HepG2 (cell line): Measurements from ENCODE around the gene TMEM158. TPM values are rescaled to one million over a fixed set of nuclear protein-coding genes. Genes with fewer than 3 reads are reported as not detected.

Experiments
- ATAC-seq: fragments of 200-7000 bp; cut with Tn5 transposase; 3 replicates; pipeline ENCODE4 v1.9.1; 2020; ENCODE audit warnings: mild to moderate bottlenecking, moderate library complexity
- BruUV-seq: library from RNA; stranded (reverse); fragments of 400-500 nt; replicated peaks from 2 replicates; lab custom pipeline; 2021; lab: Mats Ljungman, UMichigan
- CTCF ChIA-PET: fragments of 300-600 bp; formaldehyde crosslinking; extraction: SDS; loops from one replicate; lab custom pipeline; 2021; ENCODE audit warnings: low total read pairs, inconsistent platforms, low intra/inter-chr PET ratio; lab: Yijun Ruan, JAX
- POLR2A ChIA-PET: fragments of 350-600 bp; sonication (Branson Sonifier 250); formaldehyde crosslinking; loops from one replicate; lab custom pipeline; 2020; ENCODE audit warnings: antibody characterized with exemption, inconsistent platforms; lab: Yijun Ruan, JAX
- DNase-seq: peaks from one replicate; pipeline ENCODE4 v3.0.0-alpha.2; 2015; ENCODE audit warnings: low spot score
- FAIRE-seq: peaks from 3 replicates; lab custom pipeline; 2011; peaks lifted over from hg19 to GRCh38; lab: Jason Lieb, UNC
- H2AFZ ChIP-seq: one replicate; pipeline ENCODE4 v1.6.1; 2011; ENCODE audit warnings: low read length, inconsistent platforms
- H3K27ac ChIP-seq: fragments of 300-600 bp; 3 replicates; pipeline ENCODE4 v1.8.0; 2011; ENCODE audit warnings: mixed run types, mild to moderate bottlenecking, mixed read lengths, low read length, inconsistent platforms; ENCODE audit not compliant: insufficient read depth; ENCODE audit errors: extremely low read length
- H3K27me3 ChIP-seq, 2 experiments: fragments of 200-600 bp in 1 of 2; 2 replicates in 1 of 2; 3 replicates in 1 of 2; pipeline versions ENCODE4 v1.6.0 to v1.8.0; 2011; ENCODE audit warnings: low read length in 2 of 2, mild to moderate bottlenecking in 2 of 2, moderate library complexity in 2 of 2, inconsistent platforms in 1 of 2; ENCODE audit not compliant: insufficient read depth in 2 of 2, control insufficient read depth in 1 of 2
- H3K36me3 ChIP-seq, 2 experiments: fragments of 200-600 bp in 1 of 2; replicated peaks in 1 of 2; 2 replicates in 1 of 2; 3 replicates in 1 of 2; pipeline versions ENCODE4 v1.5.1 to v1.8.0; 2011; ENCODE audit warnings: low read length in 2 of 2, inconsistent platforms in 1 of 2; ENCODE audit not compliant: insufficient read depth in 2 of 2, control insufficient read depth in 1 of 2
- H3K4me1 ChIP-seq: 2 replicates; pipeline ENCODE4 v1.5.1; 2012; ENCODE audit warnings: low read length, inconsistent platforms; ENCODE audit not compliant: insufficient read depth
- H3K4me2 ChIP-seq: 2 replicates; pipeline ENCODE4 v1.6.0; 2011; ENCODE audit warnings: low read depth, low read length, inconsistent platforms
- H3K4me3 ChIP-seq, 3 experiments: fragments of 200-600 bp in 1 of 3; sonication (generic), shearing (Covaris generic) in 1 of 3; replicated peaks in 1 of 3; 2 replicates each; pipeline ENCODE4 v1.5.1; 2011 to 2016; ENCODE audit warnings: low read length in 3 of 3, inconsistent platforms in 2 of 3, low read depth in 2 of 3, mild to moderate bottlenecking in 2 of 3, control low read depth in 1 of 3, mixed read lengths in 1 of 3; ENCODE audit not compliant: insufficient read depth in 1 of 3
- H3K79me2 ChIP-seq: one replicate; pipeline ENCODE4 v1.6.1; 2011; ENCODE audit warnings: low read length, inconsistent platforms; ENCODE audit not compliant: insufficient read depth
- H3K9ac ChIP-seq: 2 replicates; pipeline ENCODE4 v1.6.0; 2011; ENCODE audit warnings: mild to moderate bottlenecking, low read depth, low read length, inconsistent platforms; ENCODE audit not compliant: insufficient read depth
- H3K9me3 ChIP-seq: 2 replicates; pipeline ENCODE4 v1.5.1; 2012; ENCODE audit warnings: mild to moderate bottlenecking, low read length
- H4K20me1 ChIP-seq: 2 replicates; pipeline ENCODE4 v1.6.0; 2011; ENCODE audit warnings: inconsistent platforms, mild to moderate bottlenecking, low read length, moderate library complexity; ENCODE audit not compliant: insufficient read depth
- EP300 ChIP-seq, 3 experiments: sonication (generic) in 1 of 3; formaldehyde crosslinking in 1 of 3; IDR thresholded peaks; 2 replicates each; pipeline versions ENCODE4 v1.5.1 to v1.6.1; 2011 to 2020; ENCODE audit warnings: low read depth in 2 of 3, low read length in 2 of 3, borderline replicate concordance in 1 of 3, improper control_type of control experiment in 1 of 3, mild to moderate bottlenecking in 1 of 3, missing genetic modification reagents in 1 of 3, moderate library complexity in 1 of 3
- FOSL1 ChIP-seq: sonication (generic); formaldehyde crosslinking; IDR thresholded peaks from 2 replicates; pipeline ENCODE4 v1.9.0; 2021; ENCODE audit warnings: missing genetic modification reagents, borderline replicate concordance
- GATAD2A ChIP-seq: IDR thresholded peaks from 2 replicates; pipeline ENCODE4 v1.6.1; 2016
- GPN1 ChIP-seq: sonication (generic); formaldehyde crosslinking; IDR thresholded peaks from 2 replicates; pipeline ENCODE4 v1.5.1; 2020; ENCODE audit warnings: missing genetic modification reagents, borderline replicate concordance
- KLF12 ChIP-seq: sonication (generic); formaldehyde crosslinking; IDR thresholded peaks from 2 replicates; pipeline ENCODE4 v1.4.0; 2020; ENCODE audit warnings: missing genetic modification reagents, borderline replicate concordance
- MEIS2 ChIP-seq: sonication (generic); formaldehyde crosslinking; IDR thresholded peaks from 2 replicates; pipeline ENCODE4 v1.9.0; 2021; ENCODE audit warnings: mild to moderate bottlenecking, missing genetic modification reagents
- NR2F1 ChIP-seq, 2 experiments: fragments of 450-650 bp in 1 of 2; formaldehyde crosslinking in 1 of 2; IDR thresholded peaks; 2 replicates each; pipeline versions ENCODE4 v1.5.0 to v1.6.1; 2016 to 2020; ENCODE audit warnings: mild to moderate bottlenecking in 1 of 2, missing compliant biosample characterization in 1 of 2, missing genetic modification reagents in 1 of 2, moderate library complexity in 1 of 2
- RFXAP ChIP-seq: sonication (generic); formaldehyde crosslinking; IDR thresholded peaks from 2 replicates; pipeline ENCODE4 v1.4.0; 2020; ENCODE audit warnings: missing genetic modification reagents, borderline replicate concordance
- TBP ChIP-seq: sonication (generic); formaldehyde crosslinking; IDR thresholded peaks from 2 replicates; pipeline ENCODE4 v1.5.0; 2020; ENCODE audit warnings: missing genetic modification reagents
- ZBTB1 ChIP-seq: sonication (generic); formaldehyde crosslinking; IDR thresholded peaks from 2 replicates; pipeline ENCODE4 v1.4.0; 2020; ENCODE audit warnings: missing genetic modification reagents, borderline replicate concordance
- ZNF20 ChIP-seq: sonication (generic); formaldehyde crosslinking; IDR thresholded peaks from 2 replicates; pipeline ENCODE4 v1.4.0; 2020; ENCODE audit warnings: mild to moderate bottlenecking, moderate library complexity, missing genetic modification reagents
- ZNF432 ChIP-seq: sonication (generic); formaldehyde crosslinking; IDR thresholded peaks from 2 replicates; pipeline ENCODE4 v1.5.0; 2020; ENCODE audit warnings: missing genetic modification reagents, mild to moderate bottlenecking, borderline replicate concordance
- ZZZ3 ChIP-seq: sonication (generic); formaldehyde crosslinking; IDR thresholded peaks from 2 replicates; pipeline ENCODE4 v1.4.0; 2020; ENCODE audit warnings: missing genetic modification reagents, mild to moderate bottlenecking, borderline replicate concordance
- WGBS: methylation state at CpG from one replicate; pipeline ENCODE4 v1.1.6; 2017; ENCODE audit warnings: low lambda C conversion rate; 5-methylcytosine and 5-hydroxymethylcytosine counted together
- in situ Hi-C: cut with HindIII; loops from 2 replicates; pipeline ENCODE4 v1.10.0; 2017; ENCODE audit warnings: low pct_unique_long_range_greater_than_20kb; ENCODE audit not compliant: extremely low pct_ligation_motif_present
- intact Hi-C: fragments of 100-400 bp; cut with micrococcal nuclease; formaldehyde crosslinking; loops from one replicate; pipeline ENCODE4 v1.10.0; 2022; ENCODE audit not compliant: unreplicated experiment
- polyA plus RNA-seq, 8 experiments: library from polyadenylated mRNA; depleted of rRNA in 3 of 8; stranded (reverse) in 7 of 8; unstranded in 1 of 8; fragments of >200 nt; fragmentation: Illumina TruSeq in 4 of 8; extraction: Trizol in 4 of 8; gene quantifications; 2 replicates each; pipeline versions ENCODE4 v1.2.1 to v1.2.3, GENCODE V29; 2011 to 2016; ENCODE audit warnings: low read depth in 4 of 8, missing spikeins in 1 of 8, mixed read lengths in 1 of 8; ENCODE audit not compliant: insufficient read depth in 1 of 8
- total RNA-seq, 5 experiments: library from RNA; depleted of rRNA; stranded (reverse); fragments of >200 nt; fragmentation: Illumina TruSeq; extraction: Trizol; gene quantifications; 2 replicates each; pipeline ENCODE4 v1.2.3, GENCODE V29; 2016; ENCODE audit warnings: low read depth in 1 of 5
- TF ChIP-seq, protein P1 (sequence below): sonication (generic); formaldehyde crosslinking; IDR thresholded peaks from 2 replicates; pipeline ENCODE4 v1.4.0; 2020; ENCODE audit warnings: mild to moderate bottlenecking, missing genetic modification reagents
- TF ChIP-seq, protein P2 (sequence below): sonication (generic); formaldehyde crosslinking; IDR thresholded peaks from 2 replicates; pipeline ENCODE4 v1.5.0; 2020; ENCODE audit warnings: mild to moderate bottlenecking, missing genetic modification reagents, borderline replicate concordance
- TF ChIP-seq, protein P3 (sequence below): sonication (generic); formaldehyde crosslinking; conservative IDR thresholded peaks from 2 replicates; pipeline ENCODE4 v1.8.0; 2022; ENCODE audit warnings: mild to moderate bottlenecking, moderate library complexity, missing genetic modification reagents

Gene TMEM158
- total and polyA plus RNA-seq, 2 of the 13 experiments (the other 11 are each of a cell fraction or from before 2014, with no cell fraction given), result 0.13 TPM; not detected in 1

DNA sequence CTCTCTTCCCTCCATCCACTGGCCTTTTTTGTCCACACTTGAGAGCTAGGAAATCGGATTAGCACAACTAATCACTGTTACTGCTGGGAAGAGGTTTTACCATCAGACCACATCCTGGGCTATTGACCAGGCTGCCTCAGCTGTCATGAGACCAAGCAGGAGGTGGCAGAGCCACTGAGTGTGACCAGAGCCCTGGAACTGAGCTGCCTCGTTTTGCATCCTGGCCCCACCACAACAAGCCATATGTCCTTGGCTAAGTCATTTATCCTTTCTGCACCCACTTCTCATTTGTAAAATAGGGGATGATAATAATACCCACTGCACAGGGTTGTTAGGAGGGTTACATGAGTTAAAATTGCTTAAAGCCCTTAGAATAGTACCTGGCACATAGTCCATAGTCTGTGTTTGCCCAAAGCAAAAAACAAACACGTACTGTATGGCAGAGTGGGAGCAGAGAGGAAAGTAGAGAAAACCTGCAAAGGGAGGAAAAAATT is 34.1 kb downstream of the TMEM158 start:
- DNase-seq (peak; percentile 74), ATAC-seq (peak; percentile 97), FAIRE-seq (peak; percentile 70)
- Histone ChIP-seq H3K9me3 (no peaks in the 10 kb centered on the region), H3K4me1 (peaks cover 48% of the 10 kb centered on the region), H3K27ac (peak overlapping the region; percentile 68), H3K79me2 (no peaks in the 10 kb centered on the region), H3K9ac (no peak overlapping the region), H3K4me2 (peak overlapping the region; percentile 83), H3K36me3 (no peaks in the 10 kb centered on the region), H3K4me3 (peak overlapping the region in 2 of 3 experiments; percentile 22 to 47; a peak in 3 of 6 replicates), H3K27me3 (no peaks in the 10 kb centered on the region; a peak in 2 of 5 replicates), H2AFZ (no peak overlapping the region), H4K20me1 (no peaks in the 10 kb centered on the region)
- BruUV-seq, result no TSS peak
- 0% methylated on average over 3 of the region's 3 CpGs for WGBS
- in situ Hi-C loops (no loop called here), intact Hi-C loops (no loop called here)
- CTCF ChIA-PET, result no interaction called here
- POLR2A ChIA-PET, result no interaction called here
- TF ChIP-seq MEIS2 (CRISPR knock-in tag) (no peak), EP300 (IDR thresholded peaks at IDR 0.05; ENCODE audit: low read depth in 2 of 2, low read length in 2 of 2) (peak in 1 of 2 experiments; percentile 70; a peak in 1 of 4 replicates), EP300 (CRISPR knock-in tag; IDR thresholded peaks at IDR 0.05; ENCODE audit: borderline replicate concordance) (no peak), ZZZ3 (CRISPR knock-in tag) (no peak), GATAD2A (CRISPR knock-in tag) (peak; percentile 78), RFXAP (CRISPR knock-in tag) (no peak), ZNF20 (CRISPR knock-in tag) (no peak), TBP (CRISPR knock-in tag) (no peak), ZNF432 (CRISPR knock-in tag) (no peak), KLF12 (no peak), ZBTB1 (CRISPR knock-in tag) (no peak), NR2F1 (CRISPR knock-in tag; IDR thresholded peaks at IDR 0.05) (no peak), GPN1 (CRISPR knock-in tag) (no peak), FOSL1 (CRISPR knock-in tag) (no peak)
- TF ChIP-seq, protein P1, sequence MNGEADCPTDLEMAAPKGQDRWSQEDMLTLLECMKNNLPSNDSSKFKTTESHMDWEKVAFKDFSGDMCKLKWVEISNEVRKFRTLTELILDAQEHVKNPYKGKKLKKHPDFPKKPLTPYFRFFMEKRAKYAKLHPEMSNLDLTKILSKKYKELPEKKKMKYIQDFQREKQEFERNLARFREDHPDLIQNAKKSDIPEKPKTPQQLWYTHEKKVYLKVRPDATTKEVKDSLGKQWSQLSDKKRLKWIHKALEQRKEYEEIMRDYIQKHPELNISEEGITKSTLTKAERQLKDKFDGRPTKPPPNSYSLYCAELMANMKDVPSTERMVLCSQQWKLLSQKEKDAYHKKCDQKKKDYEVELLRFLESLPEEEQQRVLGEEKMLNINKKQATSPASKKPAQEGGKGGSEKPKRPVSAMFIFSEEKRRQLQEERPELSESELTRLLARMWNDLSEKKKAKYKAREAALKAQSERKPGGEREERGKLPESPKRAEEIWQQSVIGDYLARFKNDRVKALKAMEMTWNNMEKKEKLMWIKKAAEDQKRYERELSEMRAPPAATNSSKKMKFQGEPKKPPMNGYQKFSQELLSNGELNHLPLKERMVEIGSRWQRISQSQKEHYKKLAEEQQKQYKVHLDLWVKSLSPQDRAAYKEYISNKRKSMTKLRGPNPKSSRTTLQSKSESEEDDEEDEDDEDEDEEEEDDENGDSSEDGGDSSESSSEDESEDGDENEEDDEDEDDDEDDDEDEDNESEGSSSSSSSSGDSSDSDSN, result 0 out of 2 replicates have a peak, but pooled peaks have one; percentile 20
- TF ChIP-seq, protein P2, sequence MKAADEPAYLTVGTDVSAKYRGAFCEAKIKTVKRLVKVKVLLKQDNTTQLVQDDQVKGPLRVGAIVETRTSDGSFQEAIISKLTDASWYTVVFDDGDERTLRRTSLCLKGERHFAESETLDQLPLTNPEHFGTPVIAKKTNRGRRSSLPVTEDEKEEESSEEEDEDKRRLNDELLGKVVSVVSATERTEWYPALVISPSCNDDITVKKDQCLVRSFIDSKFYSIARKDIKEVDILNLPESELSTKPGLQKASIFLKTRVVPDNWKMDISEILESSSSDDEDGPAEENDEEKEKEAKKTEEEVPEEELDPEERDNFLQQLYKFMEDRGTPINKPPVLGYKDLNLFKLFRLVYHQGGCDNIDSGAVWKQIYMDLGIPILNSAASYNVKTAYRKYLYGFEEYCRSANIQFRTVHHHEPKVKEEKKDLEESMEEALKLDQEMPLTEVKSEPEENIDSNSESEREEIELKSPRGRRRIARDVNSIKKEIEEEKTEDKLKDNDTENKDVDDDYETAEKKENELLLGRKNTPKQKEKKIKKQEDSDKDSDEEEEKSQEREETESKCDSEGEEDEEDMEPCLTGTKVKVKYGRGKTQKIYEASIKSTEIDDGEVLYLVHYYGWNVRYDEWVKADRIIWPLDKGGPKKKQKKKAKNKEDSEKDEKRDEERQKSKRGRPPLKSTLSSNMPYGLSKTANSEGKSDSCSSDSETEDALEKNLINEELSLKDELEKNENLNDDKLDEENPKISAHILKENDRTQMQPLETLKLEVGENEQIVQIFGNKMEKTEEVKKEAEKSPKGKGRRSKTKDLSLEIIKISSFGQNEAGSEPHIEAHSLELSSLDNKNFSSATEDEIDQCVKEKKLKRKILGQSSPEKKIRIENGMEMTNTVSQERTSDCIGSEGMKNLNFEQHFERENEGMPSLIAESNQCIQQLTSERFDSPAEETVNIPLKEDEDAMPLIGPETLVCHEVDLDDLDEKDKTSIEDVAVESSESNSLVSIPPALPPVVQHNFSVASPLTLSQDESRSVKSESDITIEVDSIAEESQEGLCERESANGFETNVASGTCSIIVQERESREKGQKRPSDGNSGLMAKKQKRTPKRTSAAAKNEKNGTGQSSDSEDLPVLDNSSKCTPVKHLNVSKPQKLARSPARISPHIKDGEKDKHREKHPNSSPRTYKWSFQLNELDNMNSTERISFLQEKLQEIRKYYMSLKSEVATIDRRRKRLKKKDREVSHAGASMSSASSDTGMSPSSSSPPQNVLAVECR (CRISPR knock-in tag), result peak; percentile 12; the same call in 1 of the 2 replicates
- TF ChIP-seq, protein P3, sequence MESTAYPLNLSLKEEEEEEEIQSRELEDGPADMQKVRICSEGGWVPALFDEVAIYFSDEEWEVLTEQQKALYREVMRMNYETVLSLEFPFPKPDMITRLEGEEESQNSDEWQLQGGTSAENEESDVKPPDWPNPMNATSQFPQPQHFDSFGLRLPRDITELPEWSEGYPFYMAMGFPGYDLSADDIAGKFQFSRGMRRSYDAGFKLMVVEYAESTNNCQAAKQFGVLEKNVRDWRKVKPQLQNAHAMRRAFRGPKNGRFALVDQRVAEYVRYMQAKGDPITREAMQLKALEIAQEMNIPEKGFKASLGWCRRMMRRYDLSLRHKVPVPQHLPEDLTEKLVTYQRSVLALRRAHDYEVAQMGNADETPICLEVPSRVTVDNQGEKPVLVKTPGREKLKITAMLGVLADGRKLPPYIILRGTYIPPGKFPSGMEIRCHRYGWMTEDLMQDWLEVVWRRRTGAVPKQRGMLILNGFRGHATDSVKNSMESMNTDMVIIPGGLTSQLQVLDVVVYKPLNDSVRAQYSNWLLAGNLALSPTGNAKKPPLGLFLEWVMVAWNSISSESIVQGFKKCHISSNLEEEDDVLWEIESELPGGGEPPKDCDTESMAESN (CRISPR knock-in tag), result no peak
